ENCODE measurements around the gene DENND1B.

The DENND1B gene

GRCh38 chr1:197808880-197809279, 33.6 kb upstream of the DENND1B start:
- H3K27me3 ChIP-seq (ENCODE audit: insufficient read depth, poor library complexity, severe bottlenecking): no peaks in the 10 kb centered on the region
- H3K4me1 ChIP-seq (ENCODE audit: insufficient read depth, poor library complexity, severe bottlenecking): no peaks in the 10 kb centered on the region
- TF ChIP-seq CTCF (IDR thresholded peaks at IDR 0.05; ENCODE audit: poor library complexity, severe bottlenecking): no peak
- ATAC-seq (ENCODE audit: low read depth) (no peak), DNase-seq (ENCODE audit: low spot score) (no peak)
- H3K9me3 ChIP-seq (ENCODE audit: severe bottlenecking): no peaks in the 10 kb centered on the region
- no peaks in the 10 kb centered on the region for H3K36me3 ChIP-seq (ENCODE audit: low read depth)
- H3K27ac ChIP-seq (ENCODE audit: poor library complexity, severe bottlenecking): no peak overlapping the region
- no peak overlapping the region for H3K4me3 ChIP-seq (ENCODE audit: severe bottlenecking)

GRCh38 chr1:197807739-197808453, 32.6 kb upstream of the DENND1B start:
- Histone ChIP-seq H3K36me3 (ENCODE audit: low read depth) (no peaks in the 10 kb centered on the region), H3K4me1 (ENCODE audit: insufficient read depth, poor library complexity, severe bottlenecking) (no peaks in the 10 kb centered on the region), H3K27me3 (ENCODE audit: insufficient read depth, poor library complexity, severe bottlenecking) (no peaks in the 10 kb centered on the region), H3K27ac (ENCODE audit: poor library complexity, severe bottlenecking) (no peak overlapping the region), H3K4me3 (ENCODE audit: severe bottlenecking) (no peak overlapping the region), H3K9me3 (ENCODE audit: severe bottlenecking) (no peaks in the 10 kb centered on the region)
- no peak for DNase-seq (ENCODE audit: low spot score)
- no peak for ATAC-seq (ENCODE audit: low read depth)
- no peak for TF ChIP-seq CTCF (IDR thresholded peaks at IDR 0.05; ENCODE audit: poor library complexity, severe bottlenecking)

- ATAC-seq (ENCODE audit: low read depth): no peak
- H3K27me3 ChIP-seq (ENCODE audit: insufficient read depth, poor library complexity, severe bottlenecking): no peaks in the 10 kb centered on the region
- H3K4me3 ChIP-seq (ENCODE audit: severe bottlenecking): no peak overlapping the region
- no peak for DNase-seq (ENCODE audit: low spot score)
- H3K9me3 ChIP-seq (ENCODE audit: severe bottlenecking): no peaks in the 10 kb centered on the region
- no peaks in the 10 kb centered on the region for H3K36me3 ChIP-seq (ENCODE audit: low read depth)
- TF ChIP-seq CTCF (IDR thresholded peaks at IDR 0.05; ENCODE audit: poor library complexity, severe bottlenecking): no peak
- no peak overlapping the region for H3K27ac ChIP-seq (ENCODE audit: poor library complexity, severe bottlenecking)
- H3K4me1 ChIP-seq (ENCODE audit: insufficient read depth, poor library complexity, severe bottlenecking): no peaks in the 10 kb centered on the region
These were observed 31.9 kb upstream of the DENND1B start for GRCh38 chr1:197807216-197807615.

- H3K36me3 ChIP-seq (ENCODE audit: low read depth): no peaks in the 10 kb centered on the region
- H3K27ac ChIP-seq (ENCODE audit: poor library complexity, severe bottlenecking): no peak overlapping the region
- no peak for TF ChIP-seq CTCF (IDR thresholded peaks at IDR 0.05; ENCODE audit: poor library complexity, severe bottlenecking)
- DNase-seq (ENCODE audit: low spot score) (no peak), ATAC-seq (ENCODE audit: low read depth) (no peak)
- H3K27me3 ChIP-seq (ENCODE audit: insufficient read depth, poor library complexity, severe bottlenecking): no peaks in the 10 kb centered on the region
- H3K9me3 ChIP-seq (ENCODE audit: severe bottlenecking): no peaks in the 10 kb centered on the region
- no peak overlapping the region for H3K4me3 ChIP-seq (ENCODE audit: severe bottlenecking)
- no peaks in the 10 kb centered on the region for H3K4me1 ChIP-seq (ENCODE audit: insufficient read depth, poor library complexity, severe bottlenecking)
These were observed 31.4 kb upstream of the DENND1B start for GRCh38 chr1:197806718-197807117.

- Histone ChIP-seq H3K27ac (ENCODE audit: poor library complexity, severe bottlenecking) (no peak overlapping the region), H3K4me1 (ENCODE audit: insufficient read depth, poor library complexity, severe bottlenecking) (no peaks in the 10 kb centered on the region), H3K27me3 (ENCODE audit: insufficient read depth, poor library complexity, severe bottlenecking) (no peaks in the 10 kb centered on the region), H3K36me3 (ENCODE audit: low read depth) (no peaks in the 10 kb centered on the region), H3K4me3 (ENCODE audit: severe bottlenecking) (no peak overlapping the region), H3K9me3 (ENCODE audit: severe bottlenecking) (peaks cover 5% of the 10 kb centered on the region)
- no peak for ATAC-seq (ENCODE audit: low read depth)
- no peak for TF ChIP-seq CTCF (IDR thresholded peaks at IDR 0.05; ENCODE audit: poor library complexity, severe bottlenecking)
- no peak for DNase-seq (ENCODE audit: low spot score)
These were observed 26.4 kb upstream of the DENND1B start for GRCh38 chr1:197801684-197802083.
